PFSK-1 (cell line): ENCODE data around the gene MORN5. TPM values are rescaled to one million over a fixed set of nuclear protein-coding genes. Genes with fewer than 3 reads are reported as not detected.

Experiments used
- FOXP2 ChIP-seq: optimal IDR thresholded peaks from 2 replicates; pipeline ENCODE3; 2011; ENCODE audit warnings: borderline replicate concordance, control low read depth, inconsistent platforms; ENCODE audit not compliant: insufficient read depth; ENCODE audit errors: extremely low read length, extremely low read depth
- POLR2AphosphoS5 ChIP-seq: IDR thresholded peaks from 2 replicates; pipeline ENCODE4 v1.6.1; 2012; ENCODE audit warnings: low read depth, mild to moderate bottlenecking, control low read depth, low read length, moderate library complexity
- REST ChIP-seq, 2 experiments: IDR thresholded peaks; 2 replicates each; pipeline versions ENCODE4 v1.6.1 to v1.8.0; 2011 to 2012; ENCODE audit warnings: low read depth in 2 of 2, low read length in 2 of 2, control low read depth in 1 of 2, inconsistent platforms in 1 of 2, mild to moderate bottlenecking in 1 of 2, moderate library complexity in 1 of 2; ENCODE audit not compliant: insufficient read depth in 1 of 2
- SIN3A ChIP-seq: IDR thresholded peaks from 2 replicates; pipeline ENCODE4 v1.6.1; 2012; ENCODE audit warnings: mild to moderate bottlenecking, low read length, moderate library complexity, borderline replicate concordance; ENCODE audit not compliant: insufficient read depth
- TAF1 ChIP-seq: IDR thresholded peaks from 2 replicates; pipeline ENCODE4 v1.6.1; 2012; ENCODE audit warnings: low read length, control low read depth, borderline replicate concordance; ENCODE audit not compliant: insufficient read depth
- polyA plus RNA-seq: library from polyadenylated mRNA; unstranded; fragments of >200 nt; gene quantifications from one replicate; pipeline ENCODE4 v1.2.1, GENCODE V29; 2012; ENCODE audit warnings: low read depth, missing spikeins; ENCODE audit not compliant: insufficient read length

Gene MORN5
- polyA plus RNA-seq = not detected

- no peak for TF ChIP-seq TAF1
- TF ChIP-seq POLR2AphosphoS5 = peak; percentile 88
- peak; percentile 24 for TF ChIP-seq FOXP2
- 0 out of 2 replicates have a peak, but pooled peaks have one; percentile 8 for TF ChIP-seq SIN3A
- TF ChIP-seq REST (IDR thresholded peaks at IDR 0.05; ENCODE audit: insufficient read depth in 1 of 2, low read depth in 2 of 2, low read length in 2 of 2) = no peak
Observed at GRCh38 chr9:122159026-122159924, at the start of gene MORN5, which contains the start of gene NDUFA8. Gene MORN5, plus strand, starts transcription at chr9:122159908. Its CDS starts 65 bp downstream, at chr9:122159973. Gene NDUFA8, minus strand, starts transcription at chr9:122159779. Its CDS starts 102 bp downstream, at chr9:122159677.

- TF ChIP-seq POLR2AphosphoS5 = no peak
- TF ChIP-seq SIN3A = no peak
- no peak for TF ChIP-seq TAF1
- no peak for TF ChIP-seq REST (IDR thresholded peaks at IDR 0.05; ENCODE audit: insufficient read depth in 1 of 2, low read depth in 2 of 2, low read length in 2 of 2)
- TF ChIP-seq FOXP2 = no peak
Observed at GRCh38 chr9:122110100-122110833, 49.4 kb upstream of the MORN5 start.

GRCh38 chr9:122111413-122112085 is 48.2 kb upstream of the MORN5 start:
- TF ChIP-seq FOXP2 = no peak

- TF ChIP-seq REST (IDR thresholded peaks at IDR 0.05; ENCODE audit: insufficient read depth in 1 of 2, low read depth in 2 of 2, low read length in 2 of 2) = no peak
- no peak for TF ChIP-seq SIN3A
- no peak for TF ChIP-seq POLR2AphosphoS5
- no peak for TF ChIP-seq FOXP2
- TF ChIP-seq TAF1 = no peak
Observed at GRCh38 chr9:122112238-122112637, 47.5 kb upstream of the MORN5 start.

GRCh38 chr9:122113574-122113973 is 46.1 kb upstream of the MORN5 start:
- TF ChIP-seq POLR2AphosphoS5 (no peak), FOXP2 (no peak)
